Upper lobe of right lung (tissue), 1 donor: ENCODE data around the gene FGD1. TPM values are rescaled to one million over a fixed set of nuclear protein-coding genes. Genes with fewer than 3 reads are reported as not detected.

Experiments
- ATAC-seq: fragments of 200-7000 bp; cut with Tn5 transposase; one replicate; pipeline ENCODE4 v1.9.1; 2020; ENCODE audit warnings: mild to moderate bottlenecking, moderate library complexity
- DNase-seq: peaks from one replicate; pipeline ENCODE4 v3.0.0-alpha.2; 2020
- H3K27ac ChIP-seq: fragments of 200-600 bp; one replicate; pipeline ENCODE4 v1.8.0; 2022
- H3K27me3 ChIP-seq: fragments of 200-600 bp; one replicate; pipeline ENCODE4 v1.8.0; 2022; ENCODE audit warnings: mild to moderate bottlenecking
- H3K36me3 ChIP-seq: fragments of 200-600 bp; one replicate; pipeline ENCODE4 v1.8.0; 2022
- H3K4me1 ChIP-seq: fragments of 200-600 bp; one replicate; pipeline ENCODE4 v1.8.0; 2022
- H3K4me3 ChIP-seq: fragments of 200-600 bp; one replicate; pipeline ENCODE4 v1.8.0; 2022; ENCODE audit warnings: mild to moderate bottlenecking
- H3K9me3 ChIP-seq: fragments of 200-600 bp; one replicate; pipeline ENCODE4 v1.8.0; 2022
- CTCF ChIP-seq: fragments of 200-600 bp; IDR thresholded peaks from one replicate; pipeline ENCODE4 v1.8.0; 2022; ENCODE audit warnings: antibody characterized with exemption
- intact Hi-C: fragments of 100-400 bp; cut with DNase I; formaldehyde crosslinking; loops from one replicate; pipeline ENCODE4 v1.11.0; 2022
- total RNA-seq: library from RNA; stranded (reverse); fragmentation: NEBNext Ultra II Directional; extraction: Animal tissue kit (Norgen Biotek cat#: 25700); gene quantifications from one replicate; pipeline ENCODE4 v1.2.1, GENCODE V29; 2021
- donor health status: DM: no; HTN: yes; CAD: no; lungs with severe emphysema.

The FGD1 gene
- total RNA-seq, 1 donor from 2014 or later = 3.7 TPM

GRCh38 chrX:54447461-54447860 lies 48.6 kb downstream of the FGD1 start:
- intact Hi-C loops = no loop called here
- Histone ChIP-seq H3K4me3 (no peak overlapping the region), H3K27me3 (no peaks in the 10 kb centered on the region), H3K9me3 (no peaks in the 10 kb centered on the region), H3K36me3 (no peaks in the 10 kb centered on the region), H3K4me1 (no peaks in the 10 kb centered on the region), H3K27ac (no peak overlapping the region)
- DNase-seq = no peak
- no peak for ATAC-seq
- TF ChIP-seq CTCF = no peak

GRCh38 chrX:54446084-54446483 lies 50.0 kb downstream of the FGD1 start:
- Histone ChIP-seq H3K9me3 (no peaks in the 10 kb centered on the region), H3K36me3 (no peaks in the 10 kb centered on the region), H3K27ac (no peak overlapping the region), H3K4me1 (no peaks in the 10 kb centered on the region), H3K4me3 (no peak overlapping the region), H3K27me3 (no peaks in the 10 kb centered on the region)
- no peak for TF ChIP-seq CTCF
- ATAC-seq = no peak
- intact Hi-C loops = no loop called here
- DNase-seq = no peak

- TF ChIP-seq CTCF = no peak
- intact Hi-C loops = no loop called here
- Histone ChIP-seq H3K27me3 (no peaks in the 10 kb centered on the region), H3K36me3 (no peaks in the 10 kb centered on the region), H3K27ac (no peak overlapping the region), H3K4me1 (no peaks in the 10 kb centered on the region), H3K4me3 (no peak overlapping the region), H3K9me3 (no peaks in the 10 kb centered on the region)
- ATAC-seq (no peak), DNase-seq (no peak)
Observed at GRCh38 chrX:54444752-54445151, 51.3 kb downstream of the FGD1 start.

- Histone ChIP-seq H3K27me3 (no peaks in the 10 kb centered on the region), H3K4me1 (no peaks in the 10 kb centered on the region), H3K27ac (no peak overlapping the region), H3K36me3 (no peaks in the 10 kb centered on the region), H3K4me3 (no peak overlapping the region), H3K9me3 (no peaks in the 10 kb centered on the region)
- DNase-seq (no peak), ATAC-seq (no peak)
- no peak for TF ChIP-seq CTCF
- intact Hi-C loops = no loop called here
Observed at GRCh38 chrX:54442790-54443189, 53.2 kb downstream of the FGD1 start.

GRCh38 chrX:54439960-54440871 lies 55.8 kb downstream of the FGD1 start, which contains the start of gene TSR2:
TSR2 (plus strand) TSS chrX:54440404; CDS start chrX:54440422, 18 bp downstream.
- DNase-seq (peak; percentile 87), ATAC-seq (peak; percentile 100)
- Histone ChIP-seq H3K36me3 (no peaks in the 10 kb centered on the region), H3K9me3 (no peaks in the 10 kb centered on the region), H3K4me1 (no peaks in the 10 kb centered on the region), H3K27ac (peak within 1 kb of the TSS; percentile 65), H3K4me3 (peak within 1 kb of the TSS; percentile 83), H3K27me3 (no peaks in the 10 kb centered on the region)
- intact Hi-C loops = no loop called here
- TF ChIP-seq CTCF = no peak
